Measurements from ENCODE around the gene ANGPTL2. TPM values are rescaled to one million over a fixed set of nuclear protein-coding genes. Genes with fewer than 3 reads are reported as not detected.

Gene ANGPTL2
- total and polyA plus RNA-seq, 12 donors: 16.2 to 73.5 (median 42.9) TPM

DNA sequence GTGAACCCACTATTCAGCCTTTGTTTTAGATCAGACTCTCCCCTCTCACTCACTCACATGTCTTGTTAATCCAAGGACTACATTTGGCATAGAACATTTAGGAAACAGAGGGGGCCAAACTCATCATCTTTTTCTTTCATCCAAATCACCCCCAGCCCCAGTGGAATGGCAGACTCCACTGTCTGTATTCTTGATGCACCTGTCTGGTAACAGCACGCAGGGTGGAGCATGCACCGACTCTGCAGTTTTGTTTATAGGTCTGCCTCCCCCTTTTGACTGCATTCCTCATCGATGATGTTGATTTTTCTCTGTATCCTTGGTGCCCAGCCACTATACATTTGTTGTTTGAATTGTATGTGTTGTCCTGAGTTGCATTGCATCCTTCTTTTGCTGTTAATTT is 66.0 kb downstream of the ANGPTL2 start:
- Histone ChIP-seq H3K4me1 (peaks cover 22 to 90% (median 58%) of the 10 kb centered on the region in 9 donors), H3K27me3 (no peaks in the 10 kb centered on the region), H3K36me3 (no peaks in the 10 kb centered on the region), H3K4me3 (no peak overlapping the region), H3K9me3 (no peaks in the 10 kb centered on the region), H3K27ac (peak overlapping the region in 3 of 10 donors; percentile 8 to 41 (median 18))
- no peak for DNase-seq
- intact Hi-C loops (cut with DNase I): loop anchor here in 3 of 10 donors (5.0 to 10.0 kb wide), 3 partner anchors 82 to 138 kb away; no protein-coding TSS in a partner anchor
- TF ChIP-seq, protein P1, sequence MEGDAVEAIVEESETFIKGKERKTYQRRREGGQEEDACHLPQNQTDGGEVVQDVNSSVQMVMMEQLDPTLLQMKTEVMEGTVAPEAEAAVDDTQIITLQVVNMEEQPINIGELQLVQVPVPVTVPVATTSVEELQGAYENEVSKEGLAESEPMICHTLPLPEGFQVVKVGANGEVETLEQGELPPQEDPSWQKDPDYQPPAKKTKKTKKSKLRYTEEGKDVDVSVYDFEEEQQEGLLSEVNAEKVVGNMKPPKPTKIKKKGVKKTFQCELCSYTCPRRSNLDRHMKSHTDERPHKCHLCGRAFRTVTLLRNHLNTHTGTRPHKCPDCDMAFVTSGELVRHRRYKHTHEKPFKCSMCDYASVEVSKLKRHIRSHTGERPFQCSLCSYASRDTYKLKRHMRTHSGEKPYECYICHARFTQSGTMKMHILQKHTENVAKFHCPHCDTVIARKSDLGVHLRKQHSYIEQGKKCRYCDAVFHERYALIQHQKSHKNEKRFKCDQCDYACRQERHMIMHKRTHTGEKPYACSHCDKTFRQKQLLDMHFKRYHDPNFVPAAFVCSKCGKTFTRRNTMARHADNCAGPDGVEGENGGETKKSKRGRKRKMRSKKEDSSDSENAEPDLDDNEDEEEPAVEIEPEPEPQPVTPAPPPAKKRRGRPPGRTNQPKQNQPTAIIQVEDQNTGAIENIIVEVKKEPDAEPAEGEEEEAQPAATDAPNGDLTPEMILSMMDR (IDR thresholded peaks at IDR 0.05): no peak
- ATAC-seq: no peak
- WGBS, 2 donors: 92 to 95% methylated on average over 3 of the region's 3 CpGs

- ATAC-seq (peak in 3 of 8 donors; percentile 26 to 74 (median 50)), DNase-seq (no peak)
- Histone ChIP-seq H3K27ac (peak overlapping the region in 3 of 10 donors; percentile 8 to 53 (median 18)), H3K9me3 (no peaks in the 10 kb centered on the region), H3K27me3 (no peaks in the 10 kb centered on the region), H3K4me3 (no peak overlapping the region), H3K36me3 (no peaks in the 10 kb centered on the region), H3K4me1 (peaks cover 22 to 96% (median 58%) of the 10 kb centered on the region in 9 donors)
- intact Hi-C loops (cut with DNase I): loop anchor here in 3 of 10 donors (5.0 to 10.0 kb wide), 3 partner anchors 81 to 139 kb away; no protein-coding TSS in a partner anchor
- TF ChIP-seq, protein P1 (IDR thresholded peaks at IDR 0.05): no peak
Measured at GRCh38 chr9:127055745-127056402, 66.6 kb downstream of the ANGPTL2 start.

DNA sequence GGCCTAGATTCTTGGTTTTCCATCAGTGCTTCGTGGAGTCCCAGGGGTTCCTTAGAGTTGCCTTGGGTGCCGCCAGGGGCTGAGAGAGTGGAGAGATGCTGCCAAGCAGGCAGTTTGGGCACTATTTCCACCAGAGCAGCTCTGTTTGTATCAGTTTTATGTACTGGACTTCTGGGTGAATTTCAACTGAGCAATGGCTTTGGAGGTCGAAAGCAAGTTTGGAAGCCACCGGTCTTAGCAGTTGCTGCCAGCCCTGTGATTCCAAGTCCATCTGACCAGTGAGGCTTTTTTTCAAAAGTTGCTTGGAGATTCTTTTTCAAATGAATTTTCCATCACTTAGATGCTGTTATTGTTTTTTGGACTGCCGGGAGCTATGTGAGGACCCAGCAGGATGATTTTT is 68.5 kb downstream of the ANGPTL2 start:
- H3K27ac ChIP-seq: peak overlapping the region in 9 of 10 donors; percentile 36 to 81 (median 68)
- no peaks in the 10 kb centered on the region for H3K27me3 ChIP-seq
- H3K36me3 ChIP-seq: no peaks in the 10 kb centered on the region
- H3K4me3 ChIP-seq: no peak overlapping the region
- DNase-seq (no peak), ATAC-seq (peak in 1 of 8 donors; percentile 14)
- TF ChIP-seq, protein P1 (IDR thresholded peaks at IDR 0.05): no peak
- no peaks in the 10 kb centered on the region for H3K9me3 ChIP-seq
- intact Hi-C loops (cut with DNase I): loop anchor here in 3 of 10 donors (5.0 to 10.0 kb wide), 4 partner anchors 68 to 141 kb away; partner anchors contain the start of gene ANGPTL2 (in 1 of the 3)
- 56 to 71% methylated on average over 5 of the region's 5 CpGs for WGBS, 2 donors
- H3K4me1 ChIP-seq: peaks cover 22 to 100% (median 60%) of the 10 kb centered on the region in 9 donors

GRCh38 chr9:127053057-127053821 is 69.2 kb downstream of the ANGPTL2 start:
- ATAC-seq (peak in 5 of 8 donors; percentile 5 to 47 (median 42)), DNase-seq (peak; percentile 17 to 55)
- TF ChIP-seq, protein P1 (IDR thresholded peaks at IDR 0.05): no peak
- Histone ChIP-seq H3K9me3 (no peaks in the 10 kb centered on the region), H3K4me3 (no peak overlapping the region), H3K27ac (peak overlapping the region in 9 of 10 donors; percentile 36 to 81 (median 68)), H3K27me3 (no peaks in the 10 kb centered on the region), H3K4me1 (peaks cover 22 to 100% (median 60%) of the 10 kb centered on the region in 9 donors), H3K36me3 (no peaks in the 10 kb centered on the region)
- intact Hi-C loops (cut with DNase I): loop anchor here in 3 of 10 donors (5.0 to 10.0 kb wide), 4 partner anchors 69 to 142 kb away; partner anchors contain the start of gene ANGPTL2 (in 1 of the 3)
- 34 to 39% methylated on average over 14 of the region's 14 CpGs for WGBS, 2 donors

Measured in heart right ventricle (tissue), 16 donors.